Skin epidermis (tissue), 12 donors: ENCODE data around the gene SLC9A9.
"Not testable (repeated sequence)": the region's sequence is repeated elsewhere in the genome, so short reads cannot be mapped to it uniquely, and the experiment has no call there.

Experiments used
- H3K27ac ChIP-seq, 21 experiments: fragments of 200-600 bp; sonication (generic) in 11 of 21; one replicate each; pipeline ENCODE4 v1.5.0; 2020; ENCODE audit warnings: mild to moderate bottlenecking in 3 of 21, inconsistent platforms in 2 of 21, moderate library complexity in 2 of 21
- H3K4me3 ChIP-seq, 7 experiments: fragments of 200-600 bp; sonication (generic) in 2 of 7; one replicate each; pipeline ENCODE4 v1.5.0; 2020; ENCODE audit warnings: inconsistent platforms in 2 of 7, mild to moderate bottlenecking in 2 of 7, moderate library complexity in 1 of 7

The SLC9A9 gene

DNA sequence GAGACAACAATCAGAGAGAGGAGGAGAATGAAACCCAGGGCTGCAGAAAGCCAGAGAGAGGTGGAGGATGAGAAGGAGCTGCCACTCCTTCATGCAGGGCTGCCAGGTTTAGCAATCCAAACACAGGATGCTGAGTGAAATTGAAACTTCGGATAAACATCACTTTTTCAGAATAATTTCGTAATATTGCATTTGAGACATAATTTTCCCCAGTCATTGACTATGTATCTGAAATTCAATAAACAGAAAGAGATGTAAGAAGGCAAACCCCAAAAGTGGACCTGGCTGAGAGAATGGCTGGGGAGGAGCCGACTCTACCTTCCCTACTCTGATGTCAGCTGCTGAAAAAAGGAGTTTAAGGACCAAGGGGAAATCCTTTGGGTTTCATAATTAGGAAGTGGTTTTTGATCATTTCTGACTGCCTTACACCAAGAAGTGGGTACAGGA lies 33.8 kb downstream of the SLC9A9 start:
- no peak overlapping the region for H3K4me3 ChIP-seq
- H3K27ac ChIP-seq = peak overlapping the region in 5 of 21 experiments; percentile 17 to 66 (median 43)

DNA sequence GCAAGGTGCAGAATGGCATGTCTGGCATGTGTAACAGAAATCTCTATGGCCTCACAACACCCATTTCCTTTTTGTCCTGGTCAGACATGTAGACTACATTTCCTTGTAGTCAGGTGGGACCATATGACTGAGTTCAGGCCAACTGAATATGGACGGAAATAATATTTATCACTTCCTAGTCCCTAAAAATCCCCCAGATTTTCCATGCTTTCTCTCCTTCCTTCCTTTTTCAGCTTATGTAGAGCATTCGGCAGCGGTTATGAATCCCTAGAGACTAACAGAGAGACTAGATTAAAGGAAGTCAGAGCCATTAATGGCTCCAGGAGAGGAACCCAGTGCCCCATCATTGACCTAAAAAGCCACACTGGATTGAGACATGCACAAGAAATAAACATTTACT lies 35.8 kb downstream of the SLC9A9 start:
- Histone ChIP-seq H3K27ac (no peak overlapping the region), H3K4me3 (no peak overlapping the region)

DNA sequence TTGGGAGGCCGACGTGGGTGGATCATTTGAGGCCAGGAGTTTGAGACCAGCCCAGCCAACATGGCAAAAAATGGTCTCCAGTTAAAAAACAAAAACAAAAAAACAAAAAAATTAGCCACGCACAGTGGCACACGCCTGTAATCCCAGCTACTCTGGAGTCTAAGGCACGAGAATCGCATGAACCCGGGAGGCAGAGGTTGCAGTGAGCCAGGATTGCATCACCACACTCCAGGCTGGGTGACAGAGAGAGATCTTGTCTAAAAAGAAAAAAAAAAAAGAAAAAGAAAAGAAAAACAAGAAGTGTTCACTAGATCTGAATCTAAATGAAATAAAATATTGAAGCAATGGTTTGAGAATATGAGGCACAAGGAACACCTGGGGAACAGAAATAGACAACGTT lies 36.7 kb downstream of the SLC9A9 start:
- H3K27ac ChIP-seq = peak overlapping the region in 5 of 21 experiments; percentile 2 to 60 (median 42)
- no peak overlapping the region for H3K4me3 ChIP-seq

DNA sequence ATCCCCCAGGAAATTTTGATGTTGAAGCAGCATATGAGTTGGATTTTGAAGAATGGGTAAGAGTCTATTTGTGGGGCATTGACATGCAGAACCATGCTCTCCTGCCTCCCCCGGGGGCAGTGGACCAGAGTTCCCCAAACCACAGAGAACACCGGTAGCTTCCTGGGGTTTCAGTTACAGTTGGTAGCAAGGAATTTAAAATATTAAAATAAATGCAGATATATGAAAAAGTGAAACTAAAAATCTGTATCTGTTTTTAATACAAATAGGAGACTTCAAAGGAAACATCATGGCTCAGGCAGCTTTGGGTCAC lies 37.4 kb downstream of the SLC9A9 start:
- H3K27ac ChIP-seq = peak overlapping the region in 4 of 21 experiments; percentile 42 to 60 (median 50)

DNA sequence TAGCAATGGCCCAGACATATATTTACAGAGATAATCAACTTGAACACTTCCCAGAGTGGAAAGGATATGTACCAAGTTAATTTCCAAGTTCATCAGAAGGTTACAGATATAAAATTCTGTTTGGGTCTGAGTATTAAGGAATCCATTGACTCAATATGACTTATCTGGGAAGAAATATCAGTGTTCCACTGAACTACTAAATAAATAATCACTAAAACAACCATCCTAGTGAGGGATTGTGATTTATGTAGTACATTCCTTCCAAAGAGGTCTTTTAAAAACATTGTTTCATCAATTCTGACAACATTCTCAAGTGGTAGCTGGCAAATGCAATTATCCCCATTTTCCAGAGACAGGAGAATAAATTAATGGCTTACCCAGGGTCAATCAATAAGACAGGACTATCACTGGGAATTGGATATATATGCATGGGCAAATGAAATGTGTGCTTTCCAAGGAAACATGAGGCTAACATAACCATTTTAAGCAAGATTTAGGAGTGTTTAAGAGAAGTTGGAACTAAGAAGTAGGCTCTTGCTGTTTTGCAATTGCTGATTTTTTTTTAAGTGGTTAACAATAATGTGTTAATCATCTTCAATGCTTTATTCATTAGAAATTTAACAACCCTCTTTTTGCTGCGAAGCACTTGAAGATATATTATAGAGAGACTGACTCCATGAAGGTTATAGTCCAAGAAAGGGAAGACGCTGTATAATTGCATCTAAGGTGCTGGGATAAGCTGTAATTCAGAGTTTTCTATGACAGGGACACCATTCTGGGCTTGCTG lies 37.9 kb downstream of the SLC9A9 start:
- H3K4me3 ChIP-seq = no peak overlapping the region
- H3K27ac ChIP-seq = peak overlapping the region in 5 of 21 experiments; percentile 29 to 60 (median 49)

More for the DNA sequence above, 37.4 kb downstream of the SLC9A9 start:
- no peak overlapping the region for H3K4me3 ChIP-seq

DNA sequence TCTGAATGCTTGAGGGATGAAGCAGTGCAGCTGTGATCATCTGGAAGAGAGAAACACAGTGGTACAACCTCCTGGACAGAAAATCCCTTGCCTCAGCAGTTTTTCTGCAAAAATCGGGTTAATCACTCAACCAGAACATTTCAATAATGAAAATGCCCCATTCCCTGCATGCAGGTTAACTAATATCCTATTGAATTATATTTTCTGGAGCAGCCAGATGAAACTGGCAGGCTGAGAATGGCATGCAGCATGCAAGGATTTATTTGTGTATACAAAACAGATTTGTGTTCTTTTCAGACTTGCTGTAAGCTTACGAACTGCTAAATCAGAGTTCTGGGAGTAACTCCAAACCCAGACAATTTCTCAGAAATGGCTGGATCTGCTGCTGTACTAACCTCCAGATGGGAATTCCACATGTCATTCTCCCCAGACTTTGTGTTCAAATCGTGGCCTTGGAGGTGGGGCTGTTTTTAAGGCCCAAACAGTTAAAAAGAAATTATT lies 39.1 kb downstream of the SLC9A9 start:
- Histone ChIP-seq H3K4me3 (no peak overlapping the region), H3K27ac (peak overlapping the region in 4 of 21 experiments; percentile 1 to 49 (median 14))

DNA sequence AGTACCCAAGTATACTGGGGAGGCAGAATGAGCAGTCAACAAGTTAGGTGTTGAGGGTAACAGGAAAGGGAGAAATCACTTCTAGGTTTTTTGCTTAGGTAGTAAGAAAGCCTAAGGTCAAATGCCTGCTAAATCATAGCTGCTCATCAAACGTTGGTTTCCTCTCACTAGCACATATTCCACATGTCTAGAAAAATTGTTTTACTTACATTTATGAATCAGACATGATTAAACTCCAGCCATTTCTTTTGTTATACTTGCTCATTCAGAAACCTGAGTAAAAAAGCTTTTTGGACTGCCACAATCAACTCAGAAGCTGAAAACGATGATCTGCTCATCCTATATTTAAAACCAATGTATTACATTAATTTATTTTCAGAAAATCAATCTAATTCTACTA lies 40.2 kb downstream of the SLC9A9 start:
- peak overlapping the region in 1 of 21 experiments; percentile 37 for H3K27ac ChIP-seq
- H3K4me3 ChIP-seq = no peak overlapping the region

DNA sequence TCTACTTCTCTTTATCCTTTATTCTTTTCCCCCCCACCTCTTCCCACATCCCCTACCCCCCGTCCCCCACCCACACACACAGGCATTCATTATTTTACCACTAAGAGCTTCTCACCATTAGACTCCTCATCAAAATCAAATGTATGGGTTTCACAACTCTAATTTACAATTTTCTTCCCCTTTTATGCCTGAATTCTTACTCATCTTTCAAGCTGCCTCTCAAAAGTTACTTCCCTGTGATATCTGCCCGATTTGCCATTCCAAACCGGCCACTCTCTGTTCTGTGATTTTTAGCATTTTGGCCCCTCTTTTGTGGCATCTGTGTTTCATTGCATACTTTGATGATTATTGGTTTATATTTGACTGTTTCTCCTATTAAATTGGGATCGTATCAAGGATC lies 42.2 kb downstream of the SLC9A9 start:
- Histone ChIP-seq H3K4me3 (no peak overlapping the region), H3K27ac (peak overlapping the region in 3 of 21 experiments; percentile 28 to 56 (median 47))

DNA sequence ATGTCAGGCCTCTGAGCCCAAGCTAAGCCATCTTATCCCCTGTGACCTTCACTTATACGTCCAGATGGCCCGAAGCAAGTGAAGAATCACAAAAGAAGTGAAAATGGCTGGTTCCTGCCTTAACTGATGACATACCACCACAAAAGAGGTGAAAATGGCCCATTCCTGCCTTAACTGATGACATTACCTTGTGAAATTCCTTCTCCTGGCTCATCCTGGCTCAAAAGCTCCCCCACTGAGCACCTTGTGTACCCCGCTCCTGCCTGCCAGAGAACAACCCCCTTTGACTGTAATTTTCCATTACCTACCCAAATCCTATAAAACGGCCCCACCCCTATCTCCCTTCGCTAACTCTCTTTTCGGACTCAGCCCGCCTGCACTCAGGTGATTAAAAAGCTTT lies 42.8 kb downstream of the SLC9A9 start:
- peak overlapping the region in 2 of 21 experiments; percentile 47 to 52 for H3K27ac ChIP-seq
- not testable (repeated sequence) for H3K4me3 ChIP-seq

DNA sequence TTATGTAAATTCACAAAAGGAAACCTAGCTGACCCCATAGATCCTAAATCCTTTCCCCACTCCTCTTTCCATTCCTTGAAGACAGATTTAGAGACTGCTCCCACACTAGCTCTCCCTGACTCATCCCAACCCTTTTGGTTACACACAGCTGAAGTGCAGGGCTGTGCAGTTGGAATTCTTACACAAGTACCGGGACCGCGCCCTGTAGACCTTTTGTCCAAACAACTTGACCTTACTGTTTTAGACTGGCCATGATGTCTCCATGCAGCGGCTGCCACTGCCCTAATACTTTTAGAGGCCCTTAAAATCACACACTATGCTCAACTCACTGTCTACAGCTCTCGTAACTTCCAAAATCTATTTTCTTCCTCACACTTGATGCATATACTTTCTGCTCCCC lies 47.2 kb downstream of the SLC9A9 start:
- not testable (repeated sequence) for H3K4me3 ChIP-seq, H3K27ac ChIP-seq

DNA sequence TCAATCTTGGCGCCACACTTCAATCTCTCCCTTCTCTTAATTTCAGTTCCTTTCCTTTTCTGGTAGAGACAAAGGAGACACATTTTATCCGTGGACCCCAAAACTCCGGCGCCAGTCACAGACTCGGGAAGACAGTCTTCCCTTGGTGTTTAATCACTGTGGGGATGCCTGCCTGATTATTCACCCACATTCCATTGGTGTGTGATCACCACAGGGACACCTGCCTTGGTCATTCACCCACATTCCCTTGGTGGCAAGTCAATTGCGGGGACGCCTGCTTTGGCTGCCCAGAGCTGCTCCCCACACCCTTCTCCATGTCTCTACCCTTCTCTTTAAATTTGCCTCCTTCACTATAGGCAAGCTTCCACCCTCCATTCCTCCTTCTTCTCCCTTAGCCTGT lies 50.1 kb downstream of the SLC9A9 start:
- H3K27ac ChIP-seq, H3K4me3 ChIP-seq: not testable (repeated sequence)

DNA sequence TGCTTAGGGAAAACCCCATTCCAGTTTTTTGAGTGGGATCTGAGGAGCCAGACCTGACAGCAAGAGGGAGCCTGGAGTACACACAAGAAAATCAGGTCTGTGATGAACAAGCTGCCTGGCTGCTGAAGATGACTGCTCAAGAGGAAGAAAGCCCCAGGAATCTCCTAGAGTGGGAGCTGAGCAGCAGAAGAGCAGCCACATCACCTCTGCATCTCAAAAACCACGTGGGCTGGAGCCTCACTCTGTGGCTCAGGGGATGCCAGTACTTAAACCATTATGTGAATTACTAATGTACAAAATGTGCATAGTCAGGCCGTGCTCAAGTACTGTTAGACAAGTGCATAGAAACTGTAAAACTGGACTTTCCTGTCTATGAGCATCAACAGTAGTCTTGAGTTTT lies 52.4 kb downstream of the SLC9A9 start:
- Histone ChIP-seq H3K27ac (no peak overlapping the region), H3K4me3 (no peak overlapping the region)

DNA sequence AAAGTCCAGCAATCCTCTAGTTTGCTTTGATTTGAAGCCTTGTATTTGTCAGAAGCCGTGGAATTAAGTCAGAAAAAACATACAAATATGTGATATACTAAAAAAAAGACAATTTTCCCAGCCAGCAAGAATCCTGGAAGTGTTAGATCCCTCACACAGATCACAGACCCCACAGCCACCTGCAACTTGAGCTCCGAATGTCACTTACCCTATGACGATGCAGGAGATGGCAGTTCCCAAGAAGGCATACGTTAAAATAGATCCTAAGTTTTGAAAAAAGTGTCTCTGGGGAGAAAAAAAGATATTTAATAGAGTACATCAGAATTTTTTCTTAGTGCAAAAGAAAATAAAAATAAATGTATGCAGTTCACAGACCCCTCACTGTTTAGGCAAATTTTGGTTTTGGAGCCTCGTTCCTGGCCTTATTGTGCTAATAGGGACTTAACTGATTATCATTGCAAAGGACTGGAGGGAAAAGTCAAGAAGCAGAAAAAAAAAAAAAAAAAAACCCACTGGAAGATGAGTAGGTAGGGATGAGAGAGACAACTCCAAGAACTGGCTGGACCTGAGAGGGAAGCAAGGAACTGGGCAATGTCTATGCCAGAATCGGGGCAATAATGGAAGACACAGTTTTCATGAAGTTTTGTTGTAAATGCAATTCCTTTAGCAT lies 53.3 kb downstream of the SLC9A9 start:
- no peak overlapping the region for H3K4me3 ChIP-seq
- H3K27ac ChIP-seq = peak overlapping the region in 1 of 21 experiments; percentile 18

DNA sequence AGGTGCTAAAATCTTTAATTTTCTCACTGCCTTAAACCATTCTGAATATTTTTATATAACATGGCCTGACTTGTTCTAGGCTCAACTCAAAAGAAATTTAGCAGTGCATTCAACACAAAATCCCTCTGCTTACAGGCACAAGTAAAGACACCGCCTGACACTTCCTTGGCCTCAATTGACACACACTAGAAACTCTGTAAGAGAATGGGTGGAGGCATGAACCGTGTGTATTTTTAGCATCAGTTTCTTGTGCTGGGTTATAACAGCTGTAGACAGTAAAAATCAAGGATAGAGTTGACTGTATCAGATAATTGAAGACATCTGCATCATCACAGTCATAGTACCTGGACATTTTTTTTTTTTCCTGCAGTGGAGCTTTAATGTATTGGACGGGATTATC lies 54.3 kb downstream of the SLC9A9 start:
- peak overlapping the region in 2 of 21 experiments; percentile 18 to 42 for H3K27ac ChIP-seq

DNA sequence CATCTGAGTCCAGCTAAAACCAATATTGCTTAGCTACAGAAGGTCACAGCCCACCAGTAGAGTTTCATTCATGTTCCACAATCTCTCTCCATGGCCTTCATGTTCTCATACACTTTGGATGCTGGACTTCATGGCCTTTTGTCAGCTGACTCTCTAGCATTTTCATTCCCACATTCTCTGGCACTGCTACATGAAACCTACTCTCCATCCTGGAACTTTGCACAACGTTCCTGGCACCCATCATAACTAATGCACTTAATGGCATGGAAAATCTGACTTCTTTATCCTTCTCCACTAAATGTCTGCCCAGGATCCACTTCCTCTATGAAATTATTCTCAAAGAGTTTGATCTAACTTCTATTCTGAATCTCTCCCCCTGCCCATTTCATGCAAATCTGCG lies 56.9 kb downstream of the SLC9A9 start:
- Histone ChIP-seq H3K4me3 (no peak overlapping the region), H3K27ac (no peak overlapping the region)

More for the DNA sequence above, 54.3 kb downstream of the SLC9A9 start:
- no peak overlapping the region for H3K4me3 ChIP-seq

DNA sequence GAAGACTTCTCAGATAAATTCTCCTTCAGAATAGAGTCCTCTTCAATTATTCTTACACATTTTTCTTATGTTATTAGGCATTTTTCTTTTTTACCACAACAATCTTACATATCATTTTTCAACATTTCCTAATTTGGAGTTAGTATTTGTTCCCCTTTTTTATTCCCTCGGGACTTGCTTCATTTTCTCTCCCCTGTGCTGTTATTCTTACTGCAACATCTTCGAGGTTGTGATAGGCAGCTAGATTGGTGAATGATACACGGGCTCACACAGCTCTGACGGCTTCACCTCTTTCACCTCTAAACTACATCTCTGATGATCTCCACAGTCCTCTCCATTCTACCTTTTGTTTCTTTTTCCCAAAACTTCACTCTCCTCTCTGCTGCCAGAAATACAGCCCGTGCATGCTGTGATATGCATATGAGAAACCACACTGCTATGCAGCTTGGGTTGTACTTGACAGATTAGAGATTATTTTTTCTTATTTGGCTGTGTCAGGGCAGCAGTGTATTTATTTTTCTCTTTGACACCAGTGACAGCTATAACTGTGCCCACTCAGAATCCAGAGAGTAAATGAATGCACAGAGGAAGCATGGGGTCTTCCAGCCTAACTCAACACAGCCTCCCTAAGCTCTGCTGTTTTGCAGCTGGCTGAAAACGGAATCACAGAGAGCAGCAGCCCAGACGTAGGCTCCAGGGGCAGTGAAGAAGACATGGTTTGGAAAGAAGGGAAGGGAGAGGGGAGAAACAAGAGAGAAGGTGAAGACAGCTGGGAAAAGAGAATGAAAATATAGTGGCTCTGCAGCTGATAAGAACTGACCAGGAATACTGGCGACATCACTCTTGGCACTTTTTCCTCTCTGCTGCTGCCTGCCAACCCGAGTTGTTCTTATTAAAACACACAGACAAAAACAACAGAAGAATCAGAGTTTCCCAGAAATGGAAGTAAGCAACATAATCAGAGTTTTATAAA lies 61.8 kb downstream of the SLC9A9 start:
- no peak overlapping the region for H3K4me3 ChIP-seq
- H3K27ac ChIP-seq = peak overlapping the region in 2 of 21 experiments; percentile 8 to 37

DNA sequence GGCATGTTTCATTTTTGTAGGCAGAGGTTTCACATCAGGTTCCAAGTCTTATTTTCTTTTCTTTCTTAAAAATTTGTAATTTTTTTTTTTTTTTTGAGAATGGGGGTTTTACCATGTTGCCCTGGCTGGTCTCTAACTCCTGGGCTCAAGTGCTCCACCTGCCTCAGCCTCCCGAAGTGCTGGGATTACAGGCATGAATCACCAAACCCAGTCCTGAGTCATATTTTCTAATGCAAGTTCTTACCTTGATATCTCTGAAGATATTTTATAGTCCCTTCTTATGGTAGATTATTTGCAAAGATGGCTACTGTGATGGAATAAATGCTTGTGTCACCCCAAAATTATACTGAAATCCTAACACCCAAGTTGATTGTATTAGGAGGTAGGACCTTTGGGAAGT lies 63.8 kb downstream of the SLC9A9 start:
- no peak overlapping the region for H3K4me3 ChIP-seq
- H3K27ac ChIP-seq = no peak overlapping the region

DNA sequence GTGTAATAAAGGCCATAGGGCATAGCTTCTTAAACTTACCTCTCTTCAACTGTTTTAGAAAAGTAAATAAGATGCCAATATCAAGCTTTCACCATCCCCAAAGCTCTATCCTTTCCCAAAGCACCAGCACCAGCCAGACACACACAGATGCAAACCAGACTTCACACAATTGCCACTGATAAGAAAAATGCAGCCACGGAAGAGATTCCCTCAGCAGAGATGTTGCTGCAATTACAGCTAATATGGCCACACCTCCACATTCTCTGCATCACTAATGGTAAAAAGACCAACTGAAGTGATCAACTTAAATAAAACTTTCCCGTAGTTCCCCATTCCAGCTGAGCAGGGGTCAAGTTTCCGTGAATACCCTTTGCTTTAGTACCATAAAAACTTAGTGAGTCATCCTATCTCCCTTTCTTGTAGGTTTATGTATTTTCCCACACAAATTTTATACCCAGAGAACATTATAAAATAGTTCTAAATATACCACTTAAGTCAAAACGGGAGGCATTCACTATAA lies 64.4 kb downstream of the SLC9A9 start:
- H3K4me3 ChIP-seq = no peak overlapping the region
- no peak overlapping the region for H3K27ac ChIP-seq

DNA sequence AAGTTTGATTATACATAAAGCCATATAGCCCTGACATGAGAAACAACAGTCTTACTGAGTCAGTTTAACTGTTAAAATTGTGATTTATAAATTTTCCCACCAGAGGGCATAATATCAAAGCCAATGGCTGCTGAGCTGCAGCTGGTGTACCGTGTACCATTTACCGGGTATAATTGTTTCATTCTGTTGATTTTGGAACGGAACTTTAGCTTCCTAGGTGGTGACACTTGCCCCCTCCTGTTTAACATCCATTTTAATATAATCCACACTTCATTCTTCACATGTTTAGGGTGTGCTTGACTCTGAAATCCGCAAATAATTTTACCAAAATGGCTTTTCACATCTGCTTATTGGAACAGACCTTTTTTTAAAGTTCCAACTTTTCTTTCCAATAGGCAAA lies 72.8 kb downstream of the SLC9A9 start:
- Histone ChIP-seq H3K27ac (no peak overlapping the region), H3K4me3 (no peak overlapping the region)

DNA sequence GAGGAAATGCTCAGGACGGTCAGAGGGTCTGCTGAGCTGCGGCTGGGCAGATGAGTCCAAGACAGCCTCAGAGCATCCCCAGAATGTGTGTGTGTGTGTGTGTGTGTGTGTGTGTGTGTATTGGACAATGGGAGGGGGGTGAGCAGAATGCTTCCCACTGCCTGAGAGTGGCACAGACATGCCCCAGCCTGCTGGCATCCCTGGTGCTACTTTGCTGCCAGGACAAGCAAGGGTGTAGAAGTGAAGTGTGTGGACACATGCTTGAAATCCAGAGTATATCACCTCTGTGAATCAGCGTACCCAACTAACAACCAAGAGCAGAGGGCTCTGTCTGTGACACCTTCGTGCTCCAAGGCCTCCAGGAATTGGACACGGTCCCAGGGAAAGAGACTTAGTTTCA lies 76.3 kb downstream of the SLC9A9 start:
- Histone ChIP-seq H3K27ac (peak overlapping the region in 1 of 21 experiments; percentile 20), H3K4me3 (no peak overlapping the region)
